Urinary bladder (tissue), 4 donors: ENCODE measurements around the gene SEMA3F. TPM values are rescaled to one million over a fixed set of nuclear protein-coding genes. Genes with fewer than 3 reads are reported as not detected.

Experiments
- DNase-seq: peaks from one replicate; pipeline ENCODE4 v3.0.0-alpha.2; 2015; ENCODE audit errors: extremely low spot score
- H3K27ac ChIP-seq: one replicate; pipeline ENCODE4 v1.5.1; 2013; ENCODE audit warnings: low read depth, mild to moderate bottlenecking, moderate library complexity
- H3K36me3 ChIP-seq: one replicate; pipeline ENCODE4 v1.6.1; 2013; ENCODE audit warnings: mild to moderate bottlenecking, moderate library complexity; ENCODE audit not compliant: insufficient read depth
- H3K4me1 ChIP-seq: one replicate; pipeline ENCODE4 v1.6.1; 2013; ENCODE audit warnings: mild to moderate bottlenecking, moderate library complexity; ENCODE audit not compliant: insufficient read depth
- H3K4me3 ChIP-seq: one replicate; pipeline ENCODE4 v1.5.1; 2013; ENCODE audit warnings: low read depth, low read length
- WGBS: extraction: QIAGEN DNeasy Blood & Tissue Kit; methylation state at CpG from one replicate; pipeline ENCODE4 v1.1.7; 2013; 5-methylcytosine and 5-hydroxymethylcytosine counted together
- polyA plus RNA-seq: library from polyadenylated mRNA; stranded (reverse); fragments of 200-250 nt; gene quantifications from one replicate; pipeline ENCODE4 v1.2.3, GENCODE V29; 2013
- total RNA-seq: library from RNA; depleted of rRNA; stranded (reverse); fragments of >200 nt; gene quantifications from one replicate; pipeline ENCODE4 v1.2.3, GENCODE V29; 2014
- donor health status: healthy with polysubstance abuse.
- donor health status: healthy.

The SEMA3F gene
- total and polyA plus RNA-seq, 2 donors, result 10.8 to 35.1 TPM

- Histone ChIP-seq H3K4me3 (no peak overlapping the region), H3K27ac (no peak overlapping the region), H3K36me3 (no peaks in the 10 kb centered on the region), H3K4me1 (peaks cover 5% of the 10 kb centered on the region)
- WGBS, result 28% methylated on average over 15 of the region's 15 CpGs
- no peak for DNase-seq
Observed at GRCh38 chr3:50165910-50166538, 10.9 kb downstream of the SEMA3F start.

GRCh38 chr3:50166620-50167019, 11.5 kb downstream of the SEMA3F start:
- no peak for DNase-seq
- 66% methylated on average over 6 of the region's 6 CpGs for WGBS
- Histone ChIP-seq H3K27ac (peak overlapping the region; percentile 23), H3K4me1 (peaks cover 5% of the 10 kb centered on the region), H3K4me3 (no peak overlapping the region), H3K36me3 (no peaks in the 10 kb centered on the region)

GRCh38 chr3:50167069-50167840, 12.1 kb downstream of the SEMA3F start:
- Histone ChIP-seq H3K27ac (peak overlapping the region; percentile 63), H3K36me3 (no peaks in the 10 kb centered on the region), H3K4me3 (no peak overlapping the region), H3K4me1 (peaks cover 5% of the 10 kb centered on the region)
- no peak for DNase-seq
- WGBS, result 67% methylated on average over 16 of the region's 16 CpGs

GRCh38 chr3:50167841-50168209, 12.7 kb downstream of the SEMA3F start:
- Histone ChIP-seq H3K4me3 (no peak overlapping the region), H3K4me1 (peaks cover 5% of the 10 kb centered on the region), H3K36me3 (no peaks in the 10 kb centered on the region), H3K27ac (peak overlapping the region; percentile 63)
- WGBS, result 91% methylated on average over 7 of the region's 7 CpGs
- DNase-seq, result no peak

GRCh38 chr3:50168388-50168787, 13.3 kb downstream of the SEMA3F start:
- Histone ChIP-seq H3K4me3 (no peak overlapping the region), H3K27ac (peak overlapping the region; percentile 33), H3K36me3 (no peaks in the 10 kb centered on the region), H3K4me1 (peaks cover 5% of the 10 kb centered on the region)
- 49% methylated on average over 9 of the region's 9 CpGs for WGBS
- no peak for DNase-seq

GRCh38 chr3:50168791-50169190, 13.7 kb downstream of the SEMA3F start:
- WGBS, result 87% methylated on average over 6 of the region's 6 CpGs
- Histone ChIP-seq H3K4me3 (no peak overlapping the region), H3K36me3 (no peaks in the 10 kb centered on the region), H3K4me1 (peaks cover 5% of the 10 kb centered on the region), H3K27ac (no peak overlapping the region)
- no peak for DNase-seq

- 85% methylated on average over 11 of the region's 11 CpGs for WGBS
- no peak for DNase-seq
- no peaks in the 10 kb centered on the region for H3K36me3 ChIP-seq
- peaks cover 5% of the 10 kb centered on the region for H3K4me1 ChIP-seq
- H3K27ac ChIP-seq, result no peak overlapping the region
- H3K4me3 ChIP-seq, result no peak overlapping the region
Observed at GRCh38 chr3:50169232-50169832, 14.2 kb downstream of the SEMA3F start.

GRCh38 chr3:50169858-50170257, 14.7 kb downstream of the SEMA3F start:
- no peak overlapping the region for H3K4me3 ChIP-seq
- peaks cover 5% of the 10 kb centered on the region for H3K4me1 ChIP-seq
- no peak overlapping the region for H3K27ac ChIP-seq
- H3K36me3 ChIP-seq, result no peaks in the 10 kb centered on the region
- 93% methylated on average over 1 of the region's 1 CpG for WGBS
- no peak for DNase-seq

- DNase-seq, result no peak
- Histone ChIP-seq H3K36me3 (no peaks in the 10 kb centered on the region), H3K27ac (no peak overlapping the region), H3K4me1 (peaks cover 5% of the 10 kb centered on the region), H3K4me3 (no peak overlapping the region)
- 84% methylated on average over 10 of the region's 10 CpGs for WGBS
Observed at GRCh38 chr3:50170689-50171088, 15.6 kb downstream of the SEMA3F start.

GRCh38 chr3:50171540-50172301, 16.6 kb downstream of the SEMA3F start:
- WGBS, result 86% methylated on average over 21 of the region's 21 CpGs
- H3K4me3 ChIP-seq, result no peak overlapping the region
- peaks cover 2% of the 10 kb centered on the region for H3K4me1 ChIP-seq
- no peak for DNase-seq
- H3K27ac ChIP-seq, result no peak overlapping the region
- no peaks in the 10 kb centered on the region for H3K36me3 ChIP-seq

GRCh38 chr3:50172626-50173220, 17.6 kb downstream of the SEMA3F start:
- no peaks in the 10 kb centered on the region for H3K36me3 ChIP-seq
- DNase-seq, result no peak
- H3K27ac ChIP-seq, result no peak overlapping the region
- H3K4me3 ChIP-seq, result no peak overlapping the region
- 75% methylated on average over 8 of the region's 8 CpGs for WGBS
- H3K4me1 ChIP-seq, result peaks cover 2% of the 10 kb centered on the region

GRCh38 chr3:50173685-50174516, 18.8 kb downstream of the SEMA3F start:
- Histone ChIP-seq H3K36me3 (no peaks in the 10 kb centered on the region), H3K4me1 (no peaks in the 10 kb centered on the region), H3K4me3 (no peak overlapping the region), H3K27ac (no peak overlapping the region)
- WGBS, result 89% methylated on average over 29 of the region's 29 CpGs
- DNase-seq, result no peak

- Histone ChIP-seq H3K36me3 (no peaks in the 10 kb centered on the region), H3K27ac (no peak overlapping the region), H3K4me3 (no peak overlapping the region), H3K4me1 (no peaks in the 10 kb centered on the region)
- DNase-seq, result no peak
- 94% methylated on average over 7 of the region's 7 CpGs for WGBS
Observed at GRCh38 chr3:50174517-50174895, 19.4 kb downstream of the SEMA3F start.
